Neural progenitor cell (in vitro differentiated cells): ENCODE measurements around the gene PCBP1. TPM values are rescaled to one million over a fixed set of nuclear protein-coding genes. Genes with fewer than 3 reads are reported as not detected.
A peak's percentile ranks its signal among the peaks of the same experiment; 100 is the strongest.
"Not testable (repeated sequence)": the region's sequence is repeated elsewhere in the genome, so short reads cannot be mapped to it uniquely, and the experiment has no call there.

ENCODE experiments used
- DNase-seq: peaks from one replicate; pipeline ENCODE4 v3.0.0-alpha.2; 2016; ENCODE audit warnings: low spot score
- H2AFZ ChIP-seq: fragments of 200-600 bp; sonication (generic); replicated peaks from 2 replicates; pipeline ENCODE4 v1.6.1; 2016; ENCODE audit warnings: antibody characterized with exemption
- H3F3A ChIP-seq: fragments of 200-600 bp; sonication (generic); 2 replicates; pipeline ENCODE4 v1.6.1; 2016; ENCODE audit warnings: antibody characterized with exemption, low read depth
- H3K27ac ChIP-seq: fragments of 200-600 bp; sonication (generic); 2 replicates; pipeline ENCODE4 v1.5.1; 2016; ENCODE audit warnings: mild to moderate bottlenecking
- H3K27me3 ChIP-seq: fragments of 200-600 bp; sonication (generic); 2 replicates; pipeline ENCODE4 v1.6.1; 2016; ENCODE audit warnings: mild to moderate bottlenecking, moderate library complexity
- H3K36me3 ChIP-seq: fragments of 200-600 bp; sonication (generic); 2 replicates; pipeline ENCODE4 v1.5.1; 2016
- H3K4me1 ChIP-seq: fragments of 200-600 bp; sonication (generic); 2 replicates; pipeline ENCODE4 v1.6.1; 2016; ENCODE audit warnings: mixed run types
- H3K4me2 ChIP-seq: fragments of 200-600 bp; sonication (generic); 2 replicates; pipeline ENCODE4 v1.6.1; 2016
- H3K4me3 ChIP-seq: fragments of 200-600 bp; sonication (generic); 2 replicates; pipeline ENCODE4 v1.5.1; 2016
- H3K79me2 ChIP-seq: fragments of 200-600 bp; sonication (generic); 2 replicates; pipeline ENCODE4 v1.6.1; 2016; ENCODE audit warnings: low read depth
- H3K9ac ChIP-seq: fragments of 200-600 bp; sonication (generic); 2 replicates; pipeline ENCODE4 v1.6.1; 2016
- H3K9me3 ChIP-seq: fragments of 200-600 bp; sonication (generic); 2 replicates; pipeline ENCODE4 v1.5.1; 2016; ENCODE audit warnings: low read depth
- H4K20me1 ChIP-seq: fragments of 200-600 bp; sonication (generic); 2 replicates; pipeline ENCODE4 v1.6.1; 2016; ENCODE audit warnings: low read depth
- H3K27ac Mint-ChIP-seq: 3 replicates; pipeline ENCODE4 v1.8.0; 2021; ENCODE audit warnings: mixed read lengths
- H3K27me3 Mint-ChIP-seq: 2 replicates; pipeline ENCODE4 v1.8.0; 2022; ENCODE audit warnings: low read depth, mild to moderate bottlenecking, inconsistent platforms, moderate library complexity, mixed read lengths; ENCODE audit not compliant: insufficient read depth
- H3K36me3 Mint-ChIP-seq: 3 replicates; pipeline ENCODE4 v1.8.0; 2021; ENCODE audit warnings: mixed read lengths
- H3K4me1 Mint-ChIP-seq: 3 replicates; pipeline ENCODE4 v1.8.0; 2021; ENCODE audit warnings: mixed read lengths
- H3K4me3 Mint-ChIP-seq: 3 replicates; pipeline ENCODE4 v1.8.0; 2021; ENCODE audit warnings: mild to moderate bottlenecking, moderate library complexity, mixed read lengths
- H3K9me3 Mint-ChIP-seq: 3 replicates; pipeline ENCODE4 v1.8.0; 2020; ENCODE audit warnings: mixed read lengths
- EZH2 ChIP-seq: fragments of 200-600 bp; sonication (generic); IDR thresholded peaks from 2 replicates; pipeline ENCODE4 v1.6.1; 2017; ENCODE audit warnings: antibody characterized with exemption, mild to moderate bottlenecking, moderate library complexity
- EZH2phosphoT487 ChIP-seq: fragments of 200-600 bp; sonication (generic); IDR thresholded peaks from 2 replicates; pipeline ENCODE4 v1.6.1; 2017; ENCODE audit warnings: antibody characterized with exemption
- total RNA-seq: library from RNA; depleted of rRNA; stranded (reverse); fragments of >200 nt; gene quantifications from 2 replicates; pipeline ENCODE4 v1.2.3, GENCODE V29; 2015; ENCODE audit warnings: low replicate concordance
- TF ChIP-seq, protein P1 (sequence below): fragments of 200-600 bp; sonication (generic); IDR thresholded peaks from 2 replicates; pipeline ENCODE4 v1.5.1; 2017; ENCODE audit warnings: antibody characterized with exemption, mild to moderate bottlenecking

The PCBP1 gene
- total RNA-seq, 1 donor from 2014 or later, result 62.0 TPM

DNA sequence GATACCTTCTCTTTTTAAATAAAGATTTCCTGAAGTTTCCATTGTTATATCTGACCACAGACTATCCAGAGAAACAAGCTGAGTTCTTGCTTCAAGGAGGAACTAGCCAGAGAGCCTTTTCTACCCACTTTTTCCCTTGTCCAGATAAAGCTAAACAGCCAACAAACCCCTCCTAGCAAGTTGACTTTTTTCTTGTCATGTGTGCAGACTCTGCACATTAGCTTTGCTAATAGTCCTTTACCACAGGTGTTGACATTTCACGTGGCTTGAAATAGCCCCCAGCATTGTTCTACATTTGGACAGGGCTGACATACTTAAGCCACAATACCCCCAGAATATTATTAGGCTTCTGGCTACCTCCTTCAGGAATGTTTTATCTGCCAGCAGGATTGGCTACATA lies 40.7 kb downstream of the PCBP1 start:
- no peak overlapping the region for H3K4me2 ChIP-seq
- no peak for DNase-seq
- TF ChIP-seq, protein P1, sequence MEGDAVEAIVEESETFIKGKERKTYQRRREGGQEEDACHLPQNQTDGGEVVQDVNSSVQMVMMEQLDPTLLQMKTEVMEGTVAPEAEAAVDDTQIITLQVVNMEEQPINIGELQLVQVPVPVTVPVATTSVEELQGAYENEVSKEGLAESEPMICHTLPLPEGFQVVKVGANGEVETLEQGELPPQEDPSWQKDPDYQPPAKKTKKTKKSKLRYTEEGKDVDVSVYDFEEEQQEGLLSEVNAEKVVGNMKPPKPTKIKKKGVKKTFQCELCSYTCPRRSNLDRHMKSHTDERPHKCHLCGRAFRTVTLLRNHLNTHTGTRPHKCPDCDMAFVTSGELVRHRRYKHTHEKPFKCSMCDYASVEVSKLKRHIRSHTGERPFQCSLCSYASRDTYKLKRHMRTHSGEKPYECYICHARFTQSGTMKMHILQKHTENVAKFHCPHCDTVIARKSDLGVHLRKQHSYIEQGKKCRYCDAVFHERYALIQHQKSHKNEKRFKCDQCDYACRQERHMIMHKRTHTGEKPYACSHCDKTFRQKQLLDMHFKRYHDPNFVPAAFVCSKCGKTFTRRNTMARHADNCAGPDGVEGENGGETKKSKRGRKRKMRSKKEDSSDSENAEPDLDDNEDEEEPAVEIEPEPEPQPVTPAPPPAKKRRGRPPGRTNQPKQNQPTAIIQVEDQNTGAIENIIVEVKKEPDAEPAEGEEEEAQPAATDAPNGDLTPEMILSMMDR, result no peak
- TF ChIP-seq EZH2phosphoT487 (no peak), EZH2 (no peak)
- Mint-ChIP-seq H3K4me1 (peaks cover 53% of the 10 kb centered on the region), H3K27ac (no peak overlapping the region), H3K27me3 (peaks cover 14% of the 10 kb centered on the region), H3K9me3 (no peaks in the 10 kb centered on the region), H3K4me3 (no peak overlapping the region), H3K36me3 (no peaks in the 10 kb centered on the region)
- H3K79me2 ChIP-seq, result no peaks in the 10 kb centered on the region
- no peak overlapping the region for H2AFZ ChIP-seq
- H3K27me3 ChIP-seq, result no peaks in the 10 kb centered on the region
- H3K27ac ChIP-seq, result no peak overlapping the region
- peaks cover 22% of the 10 kb centered on the region for H3K4me1 ChIP-seq
- no peak overlapping the region for H3K4me3 ChIP-seq
- no peaks in the 10 kb centered on the region for H3K36me3 ChIP-seq
- peaks cover 53% of the 10 kb centered on the region for H3F3A ChIP-seq
- no peaks in the 10 kb centered on the region for H3K9me3 ChIP-seq
- H3K9ac ChIP-seq, result no peak overlapping the region
- H4K20me1 ChIP-seq, result no peaks in the 10 kb centered on the region

DNA sequence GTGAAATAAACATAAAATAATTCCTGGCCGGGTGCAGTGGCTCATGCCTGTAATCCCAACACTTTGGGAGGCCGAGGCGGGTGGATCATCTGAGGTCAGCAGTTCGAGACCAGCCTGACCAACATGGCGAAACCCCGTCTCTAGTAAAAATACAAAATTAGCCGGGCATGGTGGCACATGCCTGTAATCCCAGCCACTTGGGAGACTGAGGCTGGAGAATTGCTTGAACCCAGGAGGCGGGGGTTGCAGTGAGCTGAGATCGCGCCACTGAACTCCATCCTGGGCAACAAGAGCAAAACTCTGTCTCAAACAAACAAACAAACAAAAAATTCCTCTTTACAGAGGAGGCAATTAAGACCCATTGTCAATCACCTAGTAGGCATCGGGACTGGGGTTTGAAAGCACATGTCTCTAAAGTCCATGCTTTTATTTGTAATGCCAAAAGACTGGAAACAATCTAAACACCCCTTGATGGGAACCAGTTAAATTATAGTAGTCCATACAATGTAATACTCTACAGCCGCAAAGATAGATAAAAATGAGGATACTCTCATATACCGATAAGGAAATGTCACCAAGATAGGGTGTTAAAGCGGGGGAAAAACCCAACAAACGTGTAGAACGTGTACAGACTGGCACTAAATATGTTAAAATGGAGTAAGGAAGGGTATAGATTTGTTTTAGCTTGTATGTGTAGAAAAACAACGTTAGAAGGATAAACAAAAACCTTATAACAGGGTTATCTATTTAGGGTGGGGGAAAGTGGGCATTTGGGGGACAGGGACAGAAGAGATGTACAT lies 44.3 kb downstream of the PCBP1 start:
- not testable (repeated sequence) for H3K27me3 Mint-ChIP-seq, H3K27ac Mint-ChIP-seq, H3K9me3 ChIP-seq, DNase-seq, H3K27me3 ChIP-seq, H3K9me3 Mint-ChIP-seq, H3K4me3 ChIP-seq, H3K36me3 Mint-ChIP-seq, H3K9ac ChIP-seq, H3K36me3 ChIP-seq, H2AFZ ChIP-seq, H3K4me2 ChIP-seq, H3K79me2 ChIP-seq, H4K20me1 ChIP-seq, H3K4me3 Mint-ChIP-seq
- H3K4me1 ChIP-seq, result peaks cover 19% of the 10 kb centered on the region
- H3K4me1 Mint-ChIP-seq, result peaks cover 33% of the 10 kb centered on the region
- peaks cover 24% of the 10 kb centered on the region for H3F3A ChIP-seq
- H3K27ac ChIP-seq, result peak overlapping the region; percentile 69

DNA sequence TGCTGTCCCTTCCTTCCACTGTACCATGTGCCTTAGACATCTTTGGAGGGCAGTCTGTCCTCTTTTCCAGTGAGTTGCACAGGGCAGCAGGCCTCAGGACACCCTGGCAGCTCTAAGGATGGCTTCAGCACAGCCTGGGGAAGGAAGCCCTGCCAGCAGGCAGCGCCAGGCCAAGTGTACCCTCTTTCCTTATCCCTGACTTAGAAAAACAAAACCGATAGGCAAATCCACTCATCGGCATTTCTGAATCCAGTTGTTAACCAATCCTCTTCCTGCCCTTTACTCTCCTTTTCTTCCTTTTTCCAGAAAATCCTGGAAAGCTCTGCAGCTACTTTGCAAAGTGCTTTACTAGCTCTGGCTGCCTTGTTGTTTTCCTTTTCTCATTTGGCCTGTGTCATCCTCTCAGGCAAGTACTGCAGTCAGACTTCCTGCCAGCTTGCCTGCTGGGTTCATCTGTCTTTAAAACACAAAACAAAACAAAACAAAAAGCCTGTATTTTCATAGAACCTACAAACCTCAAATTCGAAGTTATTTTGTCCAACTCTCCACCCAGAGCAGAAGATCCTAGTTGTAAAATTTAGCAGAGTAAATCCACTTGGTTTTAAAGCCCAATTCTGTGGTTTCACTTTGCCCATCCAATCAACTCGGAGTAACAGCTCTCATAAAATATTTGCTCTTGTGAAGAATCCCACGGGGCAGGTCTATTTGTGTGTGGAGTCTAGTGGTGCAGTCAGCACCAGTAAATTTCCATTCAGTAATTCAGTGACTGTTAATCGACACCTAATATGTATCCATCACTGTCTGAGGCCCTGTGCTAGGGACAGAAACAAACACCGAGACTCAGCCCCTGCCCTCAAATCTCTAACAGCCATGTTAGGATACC lies 45.2 kb downstream of the PCBP1 start:
- no peaks in the 10 kb centered on the region for H4K20me1 ChIP-seq
- H3K9me3 ChIP-seq, result no peaks in the 10 kb centered on the region
- no peaks in the 10 kb centered on the region for H3K27me3 Mint-ChIP-seq
- no peaks in the 10 kb centered on the region for H3K9me3 Mint-ChIP-seq
- DNase-seq, result no peak
- no peaks in the 10 kb centered on the region for H3K79me2 ChIP-seq
- H3K9ac ChIP-seq, result no peak overlapping the region
- no peaks in the 10 kb centered on the region for H3K36me3 Mint-ChIP-seq
- peaks cover 19% of the 10 kb centered on the region for H3K4me1 ChIP-seq
- peaks cover 35% of the 10 kb centered on the region for H3K4me1 Mint-ChIP-seq
- no peak overlapping the region for H3K4me3 Mint-ChIP-seq
- H3K36me3 ChIP-seq, result no peaks in the 10 kb centered on the region
- no peak overlapping the region for H3K4me3 ChIP-seq
- no peaks in the 10 kb centered on the region for H3K27me3 ChIP-seq
- H2AFZ ChIP-seq, result peak overlapping the region; percentile 98
- H3F3A ChIP-seq, result peaks cover 24% of the 10 kb centered on the region
- peak overlapping the region; percentile 88 for H3K27ac Mint-ChIP-seq
- TF ChIP-seq EZH2phosphoT487, result no peak
- peak overlapping the region; percentile 69 for H3K27ac ChIP-seq
- H3K4me2 ChIP-seq, result peak overlapping the region; percentile 2

DNA sequence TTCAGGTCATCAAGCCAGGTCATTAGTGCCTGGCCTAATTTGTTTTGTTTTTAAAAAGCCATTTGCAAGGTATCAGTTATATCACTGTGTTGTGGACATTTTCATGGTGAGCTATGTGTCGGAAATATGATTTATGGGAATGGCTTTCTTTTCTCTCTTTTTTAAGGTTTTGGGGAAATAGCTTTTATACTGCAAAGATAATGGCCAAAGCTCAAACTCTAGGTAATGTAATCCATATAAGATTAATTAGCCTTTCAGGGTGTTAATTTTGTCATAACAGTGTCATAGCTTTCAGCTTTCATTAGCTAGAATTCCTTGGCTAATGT lies 45.8 kb downstream of the PCBP1 start:
- Histone ChIP-seq H3K4me3 (no peak overlapping the region), H3K4me1 (peaks cover 19% of the 10 kb centered on the region), H2AFZ (peak overlapping the region; percentile 98), H3F3A (peaks cover 19% of the 10 kb centered on the region), H3K36me3 (no peaks in the 10 kb centered on the region), H3K9me3 (no peaks in the 10 kb centered on the region), H4K20me1 (no peaks in the 10 kb centered on the region), H3K9ac (no peak overlapping the region), H3K4me2 (no peak overlapping the region), H3K79me2 (no peaks in the 10 kb centered on the region), H3K27me3 (no peaks in the 10 kb centered on the region), H3K27ac (no peak overlapping the region)
- Mint-ChIP-seq H3K4me3 (no peak overlapping the region), H3K9me3 (no peaks in the 10 kb centered on the region), H3K27ac (peak overlapping the region; percentile 88), H3K4me1 (peaks cover 31% of the 10 kb centered on the region), H3K36me3 (no peaks in the 10 kb centered on the region), H3K27me3 (no peaks in the 10 kb centered on the region)
- no peak for DNase-seq
- TF ChIP-seq EZH2phosphoT487, result no peak
- TF ChIP-seq, protein P1, result no peak
- TF ChIP-seq EZH2, result no peak
